Smooth muscle cell (in vitro differentiated cells): Measurements from ENCODE around the gene SPPL3. TPM values are rescaled to one million over a fixed set of nuclear protein-coding genes. Genes with fewer than 3 reads are reported as not detected.

Source experiments
- DNase-seq: peaks from one replicate; lab custom pipeline; 2025; ENCODE audit not compliant: unreplicated experiment; lab: John Stamatoyannopoulos, UW
- H2AFZ ChIP-seq: fragments of 200-600 bp; sonication (generic); 2 replicates; pipeline ENCODE4 v1.6.0; 2016; ENCODE audit warnings: antibody characterized with exemption, low read depth, mild to moderate bottlenecking
- H3F3A ChIP-seq: fragments of 200-600 bp; sonication (generic); 2 replicates; pipeline ENCODE4 v1.6.0; 2017; ENCODE audit warnings: antibody characterized with exemption, low read depth
- H3K27ac ChIP-seq: fragments of 200-600 bp; sonication (generic); 2 replicates; pipeline ENCODE4 v1.5.1; 2016; ENCODE audit warnings: low read depth, mild to moderate bottlenecking
- H3K27me3 ChIP-seq: fragments of 200-600 bp; sonication (generic); 2 replicates; pipeline ENCODE4 v1.6.1; 2016; ENCODE audit warnings: low read depth, mild to moderate bottlenecking
- H3K36me3 ChIP-seq: fragments of 200-600 bp; sonication (generic); 2 replicates; pipeline ENCODE4 v1.5.1; 2016; ENCODE audit warnings: low read depth
- H3K4me1 ChIP-seq: fragments of 200-600 bp; sonication (generic); 2 replicates; pipeline ENCODE4 v1.5.1; 2016; ENCODE audit warnings: low read depth
- H3K4me2 ChIP-seq: fragments of 200-600 bp; sonication (generic); 2 replicates; pipeline ENCODE4 v1.6.0; 2016; ENCODE audit warnings: mild to moderate bottlenecking
- H3K4me3 ChIP-seq: fragments of 200-600 bp; sonication (generic); 2 replicates; pipeline ENCODE4 v1.5.1; 2016; ENCODE audit warnings: mild to moderate bottlenecking
- H3K79me2 ChIP-seq: fragments of 200-600 bp; sonication (generic); 2 replicates; pipeline ENCODE4 v1.6.0; 2016; ENCODE audit warnings: low read depth, mild to moderate bottlenecking
- H3K9ac ChIP-seq: fragments of 200-600 bp; sonication (generic); 2 replicates; pipeline ENCODE4 v1.6.0; 2016; ENCODE audit warnings: low read depth
- H3K9me3 ChIP-seq: fragments of 200-600 bp; sonication (generic); replicated peaks from 2 replicates; pipeline ENCODE4 v1.5.1; 2016; ENCODE audit warnings: low read depth
- H4K20me1 ChIP-seq: fragments of 200-600 bp; sonication (generic); 2 replicates; pipeline ENCODE4 v1.6.0; 2016; ENCODE audit warnings: low read depth
- WGBS: methylation state at CpG from one replicate; pipeline ENCODE4 v1.1.7; 2016; ENCODE audit warnings: low lambda C conversion rate; 5-methylcytosine and 5-hydroxymethylcytosine counted together
- polyA plus RNA-seq: library from polyadenylated mRNA; unstranded; fragments of >200 nt; fragmentation: Nextera tagmentation; extraction: Ambion mirVana; gene quantifications from 2 replicates; pipeline ENCODE4 v1.2.1, GENCODE V29; 2016
- total RNA-seq: library from RNA; depleted of rRNA; stranded (reverse); fragments of >200 nt; gene quantifications from 2 replicates; pipeline ENCODE4 v1.2.3, GENCODE V29; 2014
- TF ChIP-seq, protein P1 (sequence below): fragments of 200-600 bp; sonication (generic); IDR thresholded peaks from 2 replicates; pipeline ENCODE4 v1.5.1; 2017; ENCODE audit warnings: borderline replicate concordance, mild to moderate bottlenecking, antibody characterized with exemption; ENCODE audit not compliant: insufficient read depth, poor library complexity, severe bottlenecking

Gene SPPL3
- total and polyA plus RNA-seq, 2 experiments from 2014 or later, result 22.5 to 27.0 TPM

DNA sequence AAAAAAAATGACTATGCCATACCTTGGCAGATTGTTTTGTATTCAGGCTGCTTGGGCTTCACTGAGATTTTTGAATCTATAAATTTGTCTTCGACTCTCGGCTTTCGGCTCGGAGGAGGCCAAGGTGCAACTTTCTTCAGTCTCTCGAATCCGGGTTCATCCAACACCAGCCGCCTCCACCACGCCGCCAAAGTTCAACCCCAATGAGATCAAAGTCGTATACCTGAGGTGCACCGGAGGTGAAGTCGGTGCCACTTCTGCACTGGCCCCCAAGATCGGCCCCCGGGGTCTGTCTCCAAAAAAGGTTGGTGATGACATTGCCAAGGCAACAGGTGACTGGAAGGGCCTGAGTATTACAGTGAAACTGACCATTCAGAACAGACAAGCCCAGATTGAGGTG is 12.4 kb upstream of the SPPL3 start:
- no peaks in the 10 kb centered on the region for H3F3A ChIP-seq
- no peak overlapping the region for H2AFZ ChIP-seq
- no peak overlapping the region for H3K4me3 ChIP-seq
- H3K79me2 ChIP-seq, result no peaks in the 10 kb centered on the region
- peaks cover 3% of the 10 kb centered on the region for H3K9me3 ChIP-seq
- 96% methylated on average over 14 of the region's 14 CpGs for WGBS
- DNase-seq, result no peak
- H3K27me3 ChIP-seq, result no peaks in the 10 kb centered on the region
- H4K20me1 ChIP-seq, result no peaks in the 10 kb centered on the region
- H3K4me2 ChIP-seq, result no peak overlapping the region
- no peaks in the 10 kb centered on the region for H3K4me1 ChIP-seq
- no peak overlapping the region for H3K9ac ChIP-seq
- H3K27ac ChIP-seq, result no peak overlapping the region
- TF ChIP-seq, protein P1, sequence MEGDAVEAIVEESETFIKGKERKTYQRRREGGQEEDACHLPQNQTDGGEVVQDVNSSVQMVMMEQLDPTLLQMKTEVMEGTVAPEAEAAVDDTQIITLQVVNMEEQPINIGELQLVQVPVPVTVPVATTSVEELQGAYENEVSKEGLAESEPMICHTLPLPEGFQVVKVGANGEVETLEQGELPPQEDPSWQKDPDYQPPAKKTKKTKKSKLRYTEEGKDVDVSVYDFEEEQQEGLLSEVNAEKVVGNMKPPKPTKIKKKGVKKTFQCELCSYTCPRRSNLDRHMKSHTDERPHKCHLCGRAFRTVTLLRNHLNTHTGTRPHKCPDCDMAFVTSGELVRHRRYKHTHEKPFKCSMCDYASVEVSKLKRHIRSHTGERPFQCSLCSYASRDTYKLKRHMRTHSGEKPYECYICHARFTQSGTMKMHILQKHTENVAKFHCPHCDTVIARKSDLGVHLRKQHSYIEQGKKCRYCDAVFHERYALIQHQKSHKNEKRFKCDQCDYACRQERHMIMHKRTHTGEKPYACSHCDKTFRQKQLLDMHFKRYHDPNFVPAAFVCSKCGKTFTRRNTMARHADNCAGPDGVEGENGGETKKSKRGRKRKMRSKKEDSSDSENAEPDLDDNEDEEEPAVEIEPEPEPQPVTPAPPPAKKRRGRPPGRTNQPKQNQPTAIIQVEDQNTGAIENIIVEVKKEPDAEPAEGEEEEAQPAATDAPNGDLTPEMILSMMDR, result no peak
- no peaks in the 10 kb centered on the region for H3K36me3 ChIP-seq

DNA sequence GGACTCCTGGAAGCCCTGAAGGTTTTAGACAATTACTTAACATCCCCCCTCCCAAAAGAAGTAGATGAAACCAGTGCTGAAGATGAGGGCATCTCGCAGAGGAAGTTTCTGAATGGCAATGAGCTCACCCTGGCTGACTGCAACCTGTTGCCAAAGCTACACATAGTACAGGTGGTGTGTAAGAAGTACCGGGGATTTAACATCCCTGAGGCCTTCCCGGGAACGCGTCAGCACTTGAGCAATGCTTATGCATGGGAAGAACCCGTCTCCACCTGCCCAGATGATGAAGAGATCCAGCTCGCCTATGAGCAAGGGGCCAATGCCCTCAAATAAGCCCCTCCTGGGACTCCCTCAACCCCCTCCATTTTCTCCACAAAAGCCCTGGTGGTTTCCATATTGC is 10.6 kb upstream of the SPPL3 start:
- Histone ChIP-seq H3F3A (no peaks in the 10 kb centered on the region), H3K27ac (no peak overlapping the region), H3K9ac (no peak overlapping the region), H3K4me1 (no peaks in the 10 kb centered on the region), H3K27me3 (no peaks in the 10 kb centered on the region), H3K36me3 (no peaks in the 10 kb centered on the region), H4K20me1 (no peaks in the 10 kb centered on the region), H3K4me2 (no peak overlapping the region), H3K4me3 (no peak overlapping the region), H3K79me2 (no peaks in the 10 kb centered on the region), H3K9me3 (peaks cover 3% of the 10 kb centered on the region), H2AFZ (no peak overlapping the region)
- TF ChIP-seq, protein P1, result no peak
- WGBS, result 89% methylated on average over 7 of the region's 7 CpGs
- no peak for DNase-seq

DNA sequence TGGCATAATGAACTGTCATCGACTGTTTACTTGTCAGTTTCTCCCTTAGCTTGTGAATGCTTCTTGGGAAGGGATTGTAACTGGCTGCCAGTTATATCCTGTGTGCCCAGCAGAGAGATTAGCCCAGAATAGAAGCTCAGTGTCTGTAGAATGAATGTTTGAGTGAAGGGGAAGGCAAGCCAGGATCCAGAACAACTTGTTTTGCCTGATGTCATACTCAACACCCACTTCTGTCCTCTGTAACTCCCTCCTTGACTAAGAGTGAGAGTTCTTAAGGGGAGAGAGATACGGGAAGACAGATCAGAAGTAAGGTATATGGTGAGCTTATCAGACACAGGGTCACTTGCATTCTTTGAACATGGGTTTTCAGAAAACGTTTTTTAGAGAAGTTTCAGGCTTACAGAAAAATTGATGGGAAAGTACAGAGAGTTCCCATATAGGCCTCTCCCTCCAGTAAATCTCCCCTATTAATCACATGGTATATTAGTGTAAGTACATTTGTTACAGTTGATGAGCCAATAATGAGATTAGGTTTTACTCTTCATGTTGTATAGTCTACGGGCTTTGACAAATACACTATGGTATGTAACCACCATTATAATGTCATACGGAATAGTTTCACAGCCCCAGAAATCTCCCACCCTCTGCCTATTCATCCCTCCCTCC is 5.6 kb upstream of the SPPL3 start:
- WGBS, result 64% methylated on average over 5 of the region's 5 CpGs
- no peak overlapping the region for H3K4me2 ChIP-seq

More for the DNA sequence above, 5.6 kb upstream of the SPPL3 start:
- TF ChIP-seq, protein P1, result no peak
- H3K27ac ChIP-seq, result no peak overlapping the region
- H3K36me3 ChIP-seq, result no peaks in the 10 kb centered on the region
- H4K20me1 ChIP-seq, result no peaks in the 10 kb centered on the region
- no peak overlapping the region for H2AFZ ChIP-seq
- H3F3A ChIP-seq, result peaks cover 5% of the 10 kb centered on the region
- DNase-seq, result no peak
- H3K9ac ChIP-seq, result no peak overlapping the region
- no peaks in the 10 kb centered on the region for H3K79me2 ChIP-seq
- H3K4me1 ChIP-seq, result no peaks in the 10 kb centered on the region
- H3K4me3 ChIP-seq, result no peak overlapping the region
- H3K9me3 ChIP-seq, result no peaks in the 10 kb centered on the region
- no peaks in the 10 kb centered on the region for H3K27me3 ChIP-seq
